GM21423 (cell line): Measurements from ENCODE around the gene EVL.

Source experiments
- ATAC-seq: cut with Tn5 transposase; IDR thresholded peaks from one replicate; pipeline ENCODE4 v1.9.1; 2021; ENCODE audit warnings: mild to moderate bottlenecking, moderate library complexity; ENCODE audit not compliant: unreplicated experiment

Gene EVL

DNA sequence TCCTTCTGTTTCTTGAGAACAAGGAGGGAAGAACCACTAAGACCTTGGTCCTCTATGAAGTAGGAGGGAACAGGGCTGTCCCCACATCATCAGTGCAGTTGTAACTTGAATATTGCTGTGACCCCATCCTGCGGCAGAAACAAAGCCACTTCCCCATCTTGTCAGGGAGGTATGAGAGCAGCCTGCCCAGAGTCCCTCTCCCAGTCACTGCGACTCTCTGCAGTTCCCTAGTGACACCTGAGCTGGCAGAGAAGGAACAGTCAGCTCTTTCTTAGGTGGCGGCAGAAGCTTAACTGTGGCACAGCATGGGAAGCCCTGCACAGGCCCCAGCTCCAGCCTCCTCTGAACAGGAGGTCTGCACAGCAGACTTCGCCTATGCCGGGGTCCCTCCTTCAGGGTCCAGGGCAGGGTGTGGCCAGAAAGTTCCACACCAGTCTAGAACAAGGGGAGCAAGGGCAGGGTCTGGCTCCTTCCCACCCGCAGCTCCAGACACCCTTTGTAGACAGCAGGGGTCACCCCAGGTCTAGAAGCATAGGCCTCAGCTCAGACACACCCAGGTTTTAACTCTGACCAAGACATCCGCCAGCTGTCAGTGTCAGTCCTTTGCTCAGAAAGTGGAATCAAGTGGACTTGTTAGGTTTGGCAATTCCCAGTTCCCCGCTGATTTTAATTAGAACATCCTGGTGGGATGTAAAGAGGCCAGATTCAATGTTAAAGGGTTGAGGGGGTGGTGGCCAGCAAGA lies 57.4 kb downstream of the EVL start:
- no peak for ATAC-seq

DNA sequence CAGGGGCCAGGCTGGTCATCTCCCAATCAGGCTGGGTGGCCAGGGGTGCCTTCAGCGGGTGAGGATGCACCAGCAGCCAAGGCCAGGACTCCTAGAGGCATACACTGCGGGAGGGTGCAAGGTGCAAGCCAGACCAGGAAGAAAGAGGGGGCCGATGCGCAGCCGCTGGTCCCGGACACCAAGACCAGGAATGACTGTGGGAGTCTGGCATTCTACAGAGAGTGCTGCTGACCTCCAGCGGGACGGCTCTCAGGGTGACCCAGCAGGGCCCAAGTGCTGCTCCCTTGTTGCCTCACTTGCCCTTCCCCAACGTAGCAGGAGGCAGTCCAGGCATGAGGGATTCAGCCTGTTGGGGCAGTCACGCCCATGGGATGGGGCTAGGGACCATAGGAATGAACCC lies 58.4 kb downstream of the EVL start:
- ATAC-seq, result no peak

DNA sequence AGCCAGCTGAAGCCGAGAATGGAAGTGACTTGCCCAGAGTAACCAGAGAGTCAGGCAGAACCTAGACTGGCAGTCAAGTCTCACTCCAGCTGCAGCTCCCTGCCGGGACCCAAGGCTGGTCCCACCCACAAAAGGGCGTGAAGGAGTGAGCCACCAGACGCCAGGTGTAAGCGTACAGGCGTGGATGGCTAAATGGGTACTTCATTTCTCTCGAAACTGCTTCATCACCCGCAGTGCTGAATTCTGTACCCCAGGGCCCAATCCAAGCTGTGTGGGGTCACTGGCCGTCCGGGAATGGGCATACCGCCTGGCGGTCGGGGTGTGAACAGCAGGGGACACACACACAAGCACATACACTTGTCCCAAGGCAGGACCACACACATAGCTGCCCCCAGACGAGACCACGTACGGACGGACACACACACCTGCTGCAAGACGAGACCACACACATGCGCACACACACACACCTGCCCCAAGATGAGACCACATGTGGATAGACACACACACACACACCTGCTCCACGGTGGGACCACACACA lies 59.4 kb downstream of the EVL start:
- no peak for ATAC-seq

DNA sequence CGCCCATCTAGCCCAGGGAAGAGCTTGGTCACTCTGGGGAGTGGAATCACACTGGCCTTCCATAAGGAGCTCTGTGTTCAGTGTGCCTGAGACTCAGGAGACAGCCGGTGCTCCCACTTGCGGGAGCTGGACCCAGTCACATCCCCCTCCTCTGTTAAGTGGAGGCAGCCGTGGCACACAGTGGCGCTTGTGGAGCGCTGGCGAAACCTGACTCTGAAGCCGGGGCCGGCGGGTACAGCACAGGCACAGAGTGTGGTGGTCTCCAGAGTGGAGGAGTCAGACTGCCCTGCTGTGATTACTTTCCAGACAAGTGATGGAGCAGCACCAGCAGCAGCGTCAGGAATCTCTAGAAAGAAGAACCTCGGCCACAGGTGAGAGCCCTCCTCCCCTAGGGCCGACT lies 61.2 kb downstream of the EVL start:
- no peak for ATAC-seq

DNA sequence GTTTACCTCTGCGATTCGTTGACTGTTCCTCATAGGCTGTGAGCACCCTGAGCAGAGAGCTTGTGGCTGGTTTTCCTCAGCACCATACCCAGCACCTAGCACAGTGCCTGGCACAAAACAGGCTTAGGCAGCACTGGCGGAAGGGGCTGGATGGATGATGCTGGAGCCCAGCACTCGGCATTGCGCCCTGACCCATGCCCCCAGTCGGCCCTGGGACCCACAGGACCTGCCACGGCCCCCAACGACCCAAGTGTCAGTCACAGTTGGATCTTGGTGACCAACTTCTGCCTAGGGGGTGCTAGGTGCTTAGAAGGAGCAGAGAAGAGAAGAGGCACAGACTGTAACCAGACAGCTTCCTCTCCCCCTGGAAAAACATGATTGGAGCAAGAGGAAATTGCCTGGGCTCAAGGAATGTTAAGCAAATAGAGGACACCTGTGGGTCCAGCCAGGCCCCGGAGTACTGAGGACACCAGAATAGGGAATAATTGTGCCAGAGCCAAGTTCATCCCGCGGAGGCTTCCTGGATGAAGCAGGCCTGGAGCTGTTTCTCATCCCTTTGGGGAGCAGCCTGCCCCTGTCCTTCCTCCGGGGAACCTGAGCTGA lies 62.7 kb downstream of the EVL start:
- no peak for ATAC-seq

DNA sequence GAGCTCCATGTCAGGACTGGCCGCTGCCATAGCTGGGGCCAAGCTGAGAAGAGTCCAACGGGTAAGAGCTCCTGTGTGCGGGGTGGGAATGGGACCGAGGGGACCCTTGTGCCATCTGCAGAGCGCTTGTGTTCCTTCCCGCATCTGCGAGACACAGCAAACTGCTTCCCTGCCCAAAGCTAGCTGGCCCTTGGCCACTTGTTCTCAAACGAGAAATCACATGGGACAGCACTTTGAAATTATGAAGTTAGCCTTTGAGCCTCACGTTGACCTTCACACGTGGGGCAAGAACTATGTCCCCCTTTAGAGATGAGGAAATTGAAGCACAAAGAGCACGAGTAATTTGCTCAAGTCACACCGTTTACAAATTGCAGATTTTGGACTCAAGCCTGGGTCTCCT lies 63.5 kb downstream of the EVL start:
- no peak for ATAC-seq

DNA sequence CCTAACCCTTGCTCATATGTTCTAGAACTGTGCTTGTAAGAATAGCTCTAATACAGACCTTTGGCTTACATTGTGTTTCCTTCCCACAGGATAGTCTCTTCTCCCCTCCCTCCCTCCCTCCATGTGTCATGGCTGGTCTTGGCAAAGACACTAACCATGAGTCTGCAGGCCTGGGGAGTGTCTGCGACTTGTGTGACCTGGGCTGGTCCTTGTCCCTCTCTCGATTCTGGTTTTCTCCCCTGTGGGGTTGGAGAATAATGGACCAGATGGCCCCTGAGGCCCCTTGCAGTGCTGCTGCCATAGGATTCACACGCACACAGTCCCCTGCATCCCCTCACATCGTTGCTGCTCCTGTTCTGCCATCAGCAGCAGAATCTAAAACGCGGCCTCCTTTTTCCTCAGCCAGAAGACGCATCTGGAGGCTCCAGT lies 64.0 kb downstream of the EVL start:
- no peak for ATAC-seq

DNA sequence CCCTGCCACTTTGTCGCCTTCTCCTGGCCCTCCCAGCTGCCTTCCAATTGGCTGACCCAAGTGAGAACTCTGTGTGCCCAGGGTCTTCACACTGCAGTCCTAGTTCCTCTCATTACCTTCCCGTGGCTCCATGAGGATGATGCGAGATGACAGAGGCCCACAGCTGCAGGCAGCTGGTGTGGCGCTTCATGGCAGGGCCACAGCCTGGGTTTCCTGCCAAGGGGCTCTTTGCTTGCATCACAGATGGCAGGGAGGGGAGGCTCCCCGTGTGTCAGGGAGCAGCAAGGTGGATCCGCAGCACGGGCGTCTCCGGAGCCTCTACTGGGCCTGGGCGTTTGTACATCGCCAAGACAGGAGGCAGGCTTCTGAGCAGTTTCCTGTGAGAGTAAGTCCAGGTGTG lies 65.3 kb downstream of the EVL start:
- no peak for ATAC-seq

DNA sequence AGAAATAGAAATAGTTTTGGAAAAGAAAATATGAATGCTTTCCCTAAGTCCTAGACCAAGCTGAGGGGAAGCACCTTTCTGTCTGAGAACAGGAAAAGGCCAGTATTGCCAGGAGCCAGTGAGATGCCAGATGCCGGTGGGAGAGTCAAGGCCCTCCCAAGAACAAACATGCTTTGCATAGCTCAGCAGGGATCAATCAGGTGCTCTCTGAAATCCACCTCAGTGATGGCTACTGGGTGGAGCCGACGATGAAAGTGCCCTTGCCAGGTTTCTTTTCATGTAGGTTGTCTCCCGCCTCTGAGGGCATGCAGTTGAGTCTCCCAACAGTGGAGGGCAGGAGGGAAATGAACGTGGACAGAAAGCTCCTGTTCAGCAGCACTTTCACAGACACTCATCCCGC lies 66.0 kb downstream of the EVL start:
- no peak for ATAC-seq

DNA sequence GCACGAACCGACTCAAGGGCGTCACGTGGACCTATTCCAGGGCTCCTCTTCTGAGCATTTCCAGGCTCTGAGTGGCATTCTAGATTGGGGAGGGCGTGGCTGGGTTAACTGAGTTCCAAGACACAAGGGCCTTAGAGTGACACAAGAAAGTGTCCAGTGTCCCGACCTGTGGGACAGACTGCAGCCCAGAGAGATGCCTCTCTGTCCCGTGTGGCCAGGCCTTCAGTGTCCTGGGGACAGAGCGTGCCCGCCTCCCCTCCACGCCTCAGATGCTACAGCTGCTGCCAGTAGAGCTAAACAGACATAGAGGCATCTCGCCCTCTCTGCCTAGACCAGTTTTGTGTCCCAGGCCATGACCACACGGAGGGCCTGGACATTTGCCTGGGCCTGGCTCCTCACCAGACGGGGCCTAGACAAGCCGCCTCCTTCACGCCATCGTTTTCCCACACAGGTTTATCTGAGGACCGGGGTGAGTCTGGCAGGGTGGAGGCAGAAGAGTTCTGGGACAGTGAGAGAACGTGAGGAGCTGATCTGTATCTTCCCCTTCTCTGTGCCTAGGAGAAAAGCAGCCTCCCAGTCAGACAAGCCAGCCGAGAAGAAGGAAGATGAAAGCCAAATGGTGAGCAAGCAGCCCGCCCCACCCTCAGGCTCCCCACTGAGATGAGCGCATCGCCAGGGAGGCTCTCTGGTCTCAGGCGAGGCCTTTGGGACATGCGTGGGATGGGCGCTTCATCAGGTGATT lies 67.1 kb downstream of the EVL start:
- ATAC-seq, result no peak

DNA sequence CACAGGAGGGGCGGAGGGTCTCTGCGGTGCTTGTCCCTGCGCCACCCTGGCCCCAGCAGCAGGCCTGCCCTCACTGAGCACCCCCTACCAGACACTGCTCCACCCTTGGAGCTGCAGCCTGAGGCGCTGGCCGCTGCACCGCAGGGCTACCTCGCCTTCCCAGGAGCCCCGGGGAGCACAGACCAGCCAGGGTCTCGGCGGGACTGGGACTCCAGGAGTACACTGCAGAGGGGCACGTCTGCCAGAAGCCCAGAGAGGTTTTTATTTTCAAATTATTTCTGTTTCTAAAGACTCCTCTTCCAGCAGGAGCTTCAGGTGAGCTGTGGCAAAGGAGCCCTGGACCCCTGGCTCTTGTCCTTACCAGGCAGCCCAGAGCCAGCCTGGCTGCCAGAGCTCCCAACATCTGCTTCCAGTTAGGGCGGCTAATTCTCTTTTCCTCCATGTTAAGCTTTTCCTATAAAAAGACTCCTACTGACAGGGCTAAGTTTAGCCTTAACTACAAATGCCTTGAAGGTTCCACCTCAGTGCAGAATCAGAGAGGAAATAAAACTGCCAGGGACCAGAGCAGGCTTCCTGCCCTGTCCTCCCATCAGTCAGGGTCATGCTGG lies 67.8 kb downstream of the EVL start:
- no peak for ATAC-seq

DNA sequence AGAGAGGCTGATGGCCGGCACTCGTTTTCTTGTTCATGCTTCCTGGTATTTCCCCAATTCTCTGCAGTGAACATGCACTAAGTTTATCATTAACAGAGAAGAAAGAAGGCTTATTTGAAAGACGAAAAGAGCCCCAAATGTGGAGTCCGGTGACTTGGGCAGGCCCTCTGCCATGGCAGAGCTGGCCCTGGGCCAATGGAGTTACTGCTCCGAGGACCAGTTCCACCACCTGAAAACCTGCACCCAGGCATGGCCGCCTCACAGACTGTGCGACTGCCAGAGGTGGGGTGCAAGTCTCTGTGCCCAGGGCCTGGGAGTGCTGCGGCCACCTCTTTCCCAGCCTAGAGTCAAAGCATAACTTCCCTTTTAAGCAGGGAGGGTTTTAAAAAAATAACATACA lies 69.4 kb downstream of the EVL start:
- no peak for ATAC-seq

DNA sequence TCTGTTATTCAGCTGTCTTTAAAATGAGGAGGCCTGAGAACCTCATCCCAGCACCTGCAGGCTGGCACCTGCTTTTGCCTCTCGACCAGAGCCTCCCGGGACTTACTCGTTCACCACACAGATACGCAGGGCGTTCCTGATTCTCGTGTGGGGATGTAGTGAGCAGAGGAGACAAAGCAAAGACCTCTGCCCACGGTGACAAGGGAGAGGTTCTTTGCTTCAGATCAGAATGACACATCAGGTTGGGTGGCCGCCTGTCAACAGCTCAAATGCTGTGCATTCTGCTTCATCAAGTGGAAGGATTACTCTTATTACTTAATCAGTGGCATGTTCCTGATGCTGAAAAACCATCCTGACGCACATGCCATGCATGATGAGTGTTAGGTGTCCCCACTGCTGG lies 69.9 kb downstream of the EVL start:
- ATAC-seq, result no peak

DNA sequence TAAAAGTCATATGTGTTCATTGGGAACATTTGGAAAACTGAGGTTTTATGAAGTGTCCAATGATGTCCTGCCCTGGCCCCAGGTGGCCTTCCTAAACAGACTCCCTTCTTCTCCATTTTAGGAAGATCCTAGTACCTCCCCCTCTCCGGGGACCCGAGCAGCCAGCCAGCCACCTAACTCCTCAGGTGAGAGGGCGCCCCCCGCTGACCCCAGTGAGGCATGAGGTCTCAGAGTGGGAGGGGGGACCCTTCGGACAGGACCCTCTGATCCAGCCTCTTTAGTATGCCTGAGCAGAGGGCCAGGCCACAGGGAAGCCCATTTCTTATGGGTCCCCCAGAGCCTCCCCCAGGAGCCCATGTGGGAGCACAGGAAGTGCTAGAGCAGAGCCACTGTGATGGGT lies 70.6 kb downstream of the EVL start:
- ATAC-seq, result no peak

DNA sequence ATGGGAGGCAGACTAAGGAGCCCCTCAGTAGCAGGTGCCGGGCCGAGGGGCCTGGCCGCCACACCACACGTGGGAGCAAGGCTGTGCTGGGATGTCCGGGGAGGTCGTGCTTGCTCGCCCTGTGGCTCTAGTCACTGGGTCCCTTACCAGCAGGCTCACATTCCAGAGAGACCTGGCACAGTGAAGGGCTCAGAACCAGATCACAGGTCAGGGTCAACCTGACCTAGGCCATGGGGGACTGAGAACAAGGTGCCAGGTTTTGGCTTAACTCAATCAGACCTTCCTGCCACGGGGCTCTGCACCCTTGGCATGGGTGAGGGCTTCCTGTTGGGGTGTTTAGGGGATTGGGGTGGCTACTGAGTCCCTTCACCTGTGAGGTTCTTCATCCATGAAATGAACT lies 72.0 kb downstream of the EVL start:
- no peak for ATAC-seq

DNA sequence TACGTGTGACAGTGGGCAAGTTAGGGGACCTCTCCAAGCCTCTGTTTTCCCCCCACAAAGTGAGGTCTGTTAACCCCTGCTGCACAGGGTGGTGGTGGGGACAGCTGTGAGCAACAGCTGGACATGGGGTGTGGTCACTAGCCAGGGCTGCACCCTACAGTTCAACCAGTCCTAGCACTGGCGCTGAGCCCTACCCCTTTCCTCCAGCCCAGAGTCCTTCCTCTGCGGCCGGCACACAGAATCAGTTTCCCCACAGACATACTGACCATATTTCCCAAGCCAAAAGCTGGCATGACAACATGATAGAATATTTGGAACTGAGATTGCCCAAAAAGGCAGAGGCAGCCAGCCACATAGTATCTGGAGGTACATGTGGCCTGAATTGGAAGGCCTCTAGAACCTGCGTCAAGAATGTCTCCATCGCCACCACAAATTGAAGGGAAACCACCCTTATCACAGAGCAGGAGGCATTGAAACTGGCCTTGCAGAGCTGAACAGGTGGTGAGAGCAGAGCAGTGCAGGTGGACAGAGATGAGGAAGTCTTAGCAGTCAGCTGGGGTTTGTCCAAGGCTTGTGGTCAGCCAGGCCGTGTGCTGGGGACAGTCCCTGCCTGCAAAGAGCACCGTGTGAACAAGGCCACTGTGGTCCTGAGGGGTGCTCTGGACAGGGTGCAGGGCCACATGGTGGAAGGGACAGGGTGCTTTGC lies 73.0 kb downstream of the EVL start:
- ATAC-seq, result peak; percentile 54

DNA sequence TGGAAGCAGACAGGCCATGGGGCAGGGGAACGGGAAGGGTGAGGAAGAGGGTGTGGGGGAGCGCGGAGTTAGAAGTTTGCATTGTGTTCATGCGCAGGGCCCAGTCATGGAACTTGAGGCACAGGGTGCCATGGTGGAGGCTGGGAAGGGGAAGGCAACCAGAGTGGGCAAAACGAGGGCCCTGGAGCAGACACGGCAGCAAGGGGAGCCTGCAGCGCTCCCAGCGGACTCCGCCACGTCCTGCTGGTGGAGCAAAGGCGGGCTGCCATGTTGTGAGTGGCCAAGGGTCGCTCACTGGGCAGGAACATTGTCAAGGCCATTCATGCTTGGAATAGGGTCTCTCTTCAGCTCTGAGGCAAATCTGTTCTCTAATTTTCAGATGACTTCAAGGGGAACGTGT lies 73.7 kb downstream of the EVL start:
- ATAC-seq, result no peak

DNA sequence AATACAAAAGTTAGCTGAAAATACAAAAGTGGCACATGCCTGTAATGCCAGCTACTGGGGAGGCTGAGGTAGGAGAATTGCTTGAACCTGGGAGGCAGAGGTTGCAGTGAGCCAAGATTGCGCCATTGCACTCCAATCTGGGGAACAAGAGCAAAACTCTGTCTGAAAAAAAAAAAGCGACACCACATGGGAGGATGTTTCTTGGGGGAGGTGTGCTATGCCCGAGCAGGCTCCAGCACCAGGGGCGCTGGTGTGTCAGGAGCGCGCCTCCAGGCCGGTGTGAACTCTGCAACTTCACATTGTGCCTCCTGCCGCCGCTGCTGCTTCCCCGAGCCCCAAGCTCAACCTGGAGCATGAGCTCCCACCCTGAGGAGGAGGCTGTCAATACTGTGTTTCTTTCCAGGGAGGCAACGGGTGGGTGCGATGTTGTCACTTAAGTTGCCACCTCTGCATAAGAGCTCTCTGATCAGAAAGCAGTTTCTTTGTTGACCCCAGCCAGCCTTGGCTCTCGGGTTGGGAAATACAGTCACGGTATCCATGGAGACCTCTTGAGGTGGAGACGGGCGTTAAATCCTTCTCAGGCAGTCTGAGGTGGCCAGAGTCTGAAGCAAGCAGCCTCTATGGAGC lies 75.3 kb downstream of the EVL start:
- ATAC-seq, result no peak

DNA sequence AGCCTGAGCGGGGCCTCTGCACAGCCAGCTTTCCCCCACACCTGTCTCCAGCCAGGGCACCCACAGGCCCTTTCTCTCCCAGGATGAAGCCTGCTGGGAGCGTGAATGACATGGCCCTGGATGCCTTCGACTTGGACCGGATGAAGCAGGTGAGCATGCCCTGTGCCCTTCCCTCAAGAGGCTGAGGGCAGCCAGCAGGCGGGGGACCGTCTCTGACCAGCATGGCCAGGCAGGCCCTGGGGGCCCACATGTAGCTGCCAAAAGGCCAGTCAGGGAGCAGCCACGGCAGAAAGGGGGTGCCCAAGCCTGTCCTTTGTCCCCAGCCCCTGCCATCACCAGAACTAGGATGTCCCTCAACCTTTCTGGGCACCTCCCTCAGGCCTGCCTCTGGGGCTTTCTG lies 75.9 kb downstream of the EVL start:
- ATAC-seq, result no peak
